K562 (cell line): Measurements from ENCODE around the gene NUFIP1. TPM values are rescaled to one million over a fixed set of nuclear protein-coding genes. Genes with fewer than 3 reads are reported as not detected.

ENCODE experiments used
- ATAC-seq: fragments of 200-7000 bp; cut with Tn5 transposase; 3 replicates; pipeline ENCODE4 v1.9.1; 2020; ENCODE audit warnings: moderate library complexity
- BruUV-seq: library from RNA; stranded (reverse); fragments of 400-500 nt; replicated peaks from 2 replicates; lab custom pipeline; 2021; lab: Mats Ljungman, UMichigan
- CTCF ChIA-PET: fragments of 300-600 bp; formaldehyde crosslinking; extraction: SDS; loops from one replicate; lab custom pipeline; 2021; ENCODE audit warnings: low intra/inter-chr PET ratio; lab: Yijun Ruan, JAX
- POLR2A ChIA-PET: fragments of 300-600, 350-650 bp; sonication (Branson Sonifier 250); formaldehyde crosslinking; extraction: SDS; loops from one replicate; lab custom pipeline; 2021; ENCODE audit warnings: antibody characterized with exemption, inconsistent platforms; lab: Yijun Ruan, JAX
- DNase-seq, 4 experiments: peaks; one replicate each; pipeline versions ENCODE4 v3.0.0 to v3.0.0-alpha.2; 2011 to 2018; ENCODE audit warnings: low spot score in 3 of 4, mixed read lengths in 3 of 4; ENCODE audit errors: extremely low read depth in 1 of 4
- FAIRE-seq: peaks from 2 replicates; lab custom pipeline; 2011; peaks lifted over from hg19 to GRCh38; lab: Jason Lieb, UNC
- H2AFZ ChIP-seq: 2 replicates; pipeline ENCODE4 v1.6.0; 2011; ENCODE audit warnings: low read depth, low read length, control low read depth, inconsistent platforms
- H3K27ac ChIP-seq: fragments of 200-600 bp; 3 replicates; pipeline ENCODE4 v1.8.0; 2011; ENCODE audit warnings: low read depth, mild to moderate bottlenecking, control low read depth, inconsistent platforms, low read length, moderate library complexity, mixed read lengths; ENCODE audit errors: extremely low read depth
- H3K27me3 ChIP-seq, 2 experiments: fragments of 300-600 bp in 1 of 2; 2 replicates in 1 of 2; 3 replicates in 1 of 2; pipeline versions ENCODE4 v1.6.0 to v1.8.0; 2011; ENCODE audit warnings: inconsistent platforms in 2 of 2, low read length in 2 of 2, mild to moderate bottlenecking in 1 of 2, mixed read lengths in 1 of 2, moderate library complexity in 1 of 2; ENCODE audit not compliant: control insufficient read depth in 2 of 2, insufficient read depth in 2 of 2
- H3K36me3 ChIP-seq: fragments of 300-600 bp; 3 replicates; pipeline ENCODE4 v1.8.0; 2011; ENCODE audit warnings: mild to moderate bottlenecking, low read length, inconsistent platforms; ENCODE audit not compliant: control insufficient read depth, insufficient read depth
- H3K4me1 ChIP-seq, 2 experiments: fragments of 200-600 bp in 1 of 2; replicated peaks in 1 of 2; 2 replicates in 1 of 2; 3 replicates in 1 of 2; pipeline versions ENCODE4 v1.5.1 to v1.8.0; 2011; ENCODE audit warnings: inconsistent platforms in 2 of 2, low read length in 2 of 2, mild to moderate bottlenecking in 1 of 2, mixed read lengths in 1 of 2, moderate library complexity in 1 of 2; ENCODE audit not compliant: control insufficient read depth in 2 of 2, insufficient read depth in 2 of 2
- H3K4me2 ChIP-seq: 2 replicates; pipeline ENCODE4 v1.6.1; 2011; ENCODE audit warnings: low read length, control low read depth, inconsistent platforms, mixed read lengths; ENCODE audit not compliant: insufficient read depth
- H3K4me3 ChIP-seq: fragments of 200-600 bp; sonication (generic), shearing (Covaris generic); 2 replicates; pipeline ENCODE4 v1.5.1; 2016; ENCODE audit warnings: control low read depth, inconsistent platforms
- H3K79me2 ChIP-seq: fragments of 200-600 bp; 3 replicates; pipeline ENCODE4 v1.8.0; 2011; ENCODE audit warnings: low read length, inconsistent platforms; ENCODE audit not compliant: control insufficient read depth, insufficient read depth
- H3K9ac ChIP-seq, 2 experiments: 2 replicates each; pipeline versions ENCODE4 v1.6.0 to v1.6.1; 2011; ENCODE audit warnings: low read depth in 2 of 2, low read length in 2 of 2, control low read depth in 1 of 2, inconsistent platforms in 1 of 2, mild to moderate bottlenecking in 1 of 2, mixed read lengths in 1 of 2; ENCODE audit not compliant: insufficient read depth in 1 of 2
- H3K9me1 ChIP-seq: one replicate; pipeline ENCODE4 v1.6.0; 2011; ENCODE audit warnings: inconsistent platforms, mild to moderate bottlenecking, low read length, moderate library complexity; ENCODE audit not compliant: control insufficient read depth, insufficient read depth
- H3K9me3 ChIP-seq: replicated peaks from 2 replicates; pipeline ENCODE4 v1.5.1; 2011; ENCODE audit warnings: low read depth, low read length, inconsistent platforms; ENCODE audit not compliant: control insufficient read depth, insufficient read depth
- H4K20me1 ChIP-seq: replicated peaks from 2 replicates; pipeline ENCODE4 v1.6.1; 2011; ENCODE audit warnings: low read length, inconsistent platforms, mixed read lengths; ENCODE audit not compliant: control insufficient read depth, insufficient read depth
- CEBPB ChIP-seq: fragments of 450-650 bp; IDR thresholded peaks from 2 replicates; pipeline ENCODE4 v1.6.1; 2016; ENCODE audit warnings: missing genetic modification characterization, missing compliant biosample characterization
- CEBPG ChIP-seq, 3 experiments: fragments of 200-800 bp in 1 of 3; sonication (Bioruptor generic) in 1 of 3; sonication (generic) in 1 of 3; formaldehyde crosslinking in 1 of 3; IDR thresholded peaks in 2 of 3; conservative IDR thresholded peaks in 1 of 3; 2 replicates each; pipeline versions ENCODE4 v1.6.1 to v1.8.0; 2016 to 2022; ENCODE audit warnings: missing compliant biosample characterization in 2 of 3, missing genetic modification characterization in 2 of 3, mild to moderate bottlenecking in 1 of 3, missing genetic modification reagents in 1 of 3
- HOXB6 ChIP-seq: fragments of 250-450 bp; sonication (Bioruptor Pico); IDR thresholded peaks from 2 replicates; pipeline ENCODE4 v1.5.1; 2022; ENCODE audit warnings: mild to moderate bottlenecking, borderline replicate concordance
- POLR2AphosphoS2 ChIP-seq: IDR thresholded peaks from 2 replicates; pipeline ENCODE4 v1.6.1; 2012; ENCODE audit warnings: low read length, improper control_type of control experiment
- SIRT6 ChIP-seq: IDR thresholded peaks from one replicate; pipeline ENCODE4 v1.6.1; 2012; ENCODE audit warnings: low read depth, mild to moderate bottlenecking, control low read depth, inconsistent platforms, low read length, moderate library complexity
- WGBS: fragments of 100-300 bp; shearing (Covaris generic); methylation state at CpG from one replicate; pipeline ENCODE4 v1.1.6; 2016; ENCODE audit warnings: low coverage, mixed read lengths; ENCODE audit not compliant: insufficient coverage; ENCODE audit errors: missing lambda C conversion rate; 5-methylcytosine and 5-hydroxymethylcytosine counted together
- in situ Hi-C: fragments of 300-500 bp; cut with MboI; formaldehyde crosslinking; loops from 4 replicates; pipeline ENCODE4 v1.15.0; 2018; ENCODE audit warnings: inconsistent platforms, mixed read lengths
- intact Hi-C: fragments of 100-400 bp; cut with micrococcal nuclease; formaldehyde crosslinking; loops from 2 replicates; pipeline ENCODE4 v1.14.2; 2022
- polyA plus RNA-seq, 8 experiments: library from polyadenylated mRNA; depleted of rRNA in 4 of 8; stranded (reverse) in 5 of 8; unstranded in 3 of 8; fragments of >200 nt; fragmentation: Nextera tagmentation in 2 of 8; fragmentation: Illumina TruSeq in 1 of 8; extraction: Ambion mirVana in 2 of 8; extraction: Trizol in 1 of 8; gene quantifications; 2 replicates each; pipeline versions ENCODE4 v1.2.1 to v1.2.3, GENCODE V29; 2011 to 2014; ENCODE audit warnings: inconsistent platforms in 1 of 8, missing spikeins in 1 of 8
- total RNA-seq, 7 experiments: library from RNA; depleted of rRNA in 6 of 7; stranded (reverse); fragments of >200 nt in 6 of 7; fragmentation: Illumina TruSeq in 2 of 7; extraction: Trizol in 2 of 7; gene quantifications; 2 replicates each; pipeline versions ENCODE4 v1.2.1 to v1.2.3, GENCODE V29; 2011 to 2021; ENCODE audit warnings: low replicate concordance in 1 of 7
- TF ChIP-seq, protein P1 (sequence below): fragments of 250-450 bp; sonication (Bioruptor Pico); IDR thresholded peaks from 2 replicates; pipeline ENCODE4 v1.5.0; 2020; ENCODE audit warnings: mild to moderate bottlenecking
- TF ChIP-seq, protein P2 (sequence below): fragments of 250-450 bp; sonication (Bioruptor Pico); IDR thresholded peaks from 2 replicates; pipeline ENCODE4 v1.4.0; 2020; ENCODE audit warnings: mild to moderate bottlenecking, moderate library complexity, borderline replicate concordance
- TF ChIP-seq, protein P3 (sequence below): fragments of 450-650 bp; IDR thresholded peaks from 2 replicates; pipeline ENCODE4 v1.6.1; 2016

NUFIP1 gene
- total and polyA plus RNA-seq, 9 of the 15 experiments (the other 6 are each of a cell fraction or from before 2014, with no cell fraction given): 2.6 to 9.7 (median 4.1) TPM

DNA sequence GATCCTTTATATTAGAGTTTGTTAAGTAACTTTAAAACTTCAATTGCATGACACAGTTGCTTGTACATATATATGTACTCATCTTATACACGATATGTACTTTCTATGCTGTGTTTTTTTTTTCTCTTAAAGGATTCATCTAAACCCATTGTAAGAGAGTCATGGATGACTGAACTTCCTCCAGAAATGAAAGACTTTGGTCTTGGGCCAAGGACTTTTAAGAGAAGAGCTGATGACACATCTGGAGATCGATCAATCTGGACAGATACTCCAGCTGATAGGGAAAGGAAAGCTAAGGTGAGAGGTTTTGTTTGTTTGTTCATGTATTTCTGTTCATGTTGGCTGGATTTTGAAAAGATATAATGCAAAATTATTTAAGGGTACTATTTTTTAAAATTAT is 26.0 kb upstream of the NUFIP1 start:
- Histone ChIP-seq H3K9me1 (no peaks in the 10 kb centered on the region), H3K4me3 (no peak overlapping the region), H3K79me2 (no peaks in the 10 kb centered on the region), H3K36me3 (peaks cover 21% of the 10 kb centered on the region; the same call in 2 of the 3 replicates), H3K27ac (no peak overlapping the region), H2AFZ (no peak overlapping the region), H3K27me3 (no peaks in the 10 kb centered on the region), H3K4me1 (no peaks in the 10 kb centered on the region), H4K20me1 (no peaks in the 10 kb centered on the region), H3K9ac (no peak overlapping the region), H3K4me2 (no peak overlapping the region), H3K9me3 (no peaks in the 10 kb centered on the region)
- FAIRE-seq: no peak
- in situ Hi-C loops (no loop called here), intact Hi-C loops (no loop called here)
- no peak for TF ChIP-seq HOXB6 (CRISPR knock-in tag)
- no peak for TF ChIP-seq POLR2AphosphoS2
- no peak for TF ChIP-seq SIRT6
- TF ChIP-seq, protein P1, sequence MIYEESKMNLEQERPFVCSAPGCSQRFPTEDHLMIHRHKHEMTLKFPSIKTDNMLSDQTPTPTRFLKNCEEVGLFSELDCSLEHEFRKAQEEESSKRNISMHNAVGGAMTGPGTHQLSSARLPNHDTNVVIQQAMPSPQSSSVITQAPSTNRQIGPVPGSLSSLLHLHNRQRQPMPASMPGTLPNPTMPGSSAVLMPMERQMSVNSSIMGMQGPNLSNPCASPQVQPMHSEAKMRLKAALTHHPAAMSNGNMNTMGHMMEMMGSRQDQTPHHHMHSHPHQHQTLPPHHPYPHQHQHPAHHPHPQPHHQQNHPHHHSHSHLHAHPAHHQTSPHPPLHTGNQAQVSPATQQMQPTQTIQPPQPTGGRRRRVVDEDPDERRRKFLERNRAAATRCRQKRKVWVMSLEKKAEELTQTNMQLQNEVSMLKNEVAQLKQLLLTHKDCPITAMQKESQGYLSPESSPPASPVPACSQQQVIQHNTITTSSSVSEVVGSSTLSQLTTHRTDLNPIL (CRISPR knock-in tag): no peak
- POLR2A ChIA-PET: no interaction called here
- no peak for ATAC-seq
- BruUV-seq: no TSS peak
- DNase-seq: no peak
- WGBS: 92% methylated on average over 2 of the region's 2 CpGs
- CTCF ChIA-PET: no interaction called here

DNA sequence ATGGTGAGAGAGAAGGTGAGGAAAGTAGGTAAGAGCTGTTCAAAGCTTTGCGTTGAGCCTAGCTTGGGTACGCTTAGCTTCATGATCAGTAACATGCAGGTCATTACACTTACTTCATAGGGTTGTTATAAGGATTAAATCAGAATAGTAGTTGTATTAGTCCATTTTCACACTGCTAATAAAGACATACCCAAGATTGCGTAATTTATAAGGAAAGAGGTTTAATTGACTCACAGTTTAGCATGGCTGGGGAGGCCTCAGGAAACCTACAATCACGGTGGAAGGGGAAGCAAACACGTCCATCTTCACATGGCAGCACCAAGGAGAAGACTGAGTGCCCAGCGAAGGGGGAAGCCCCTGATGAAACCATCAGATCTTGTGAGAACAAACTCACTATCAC is 21.9 kb upstream of the NUFIP1 start:
- Histone ChIP-seq H3K4me3 (no peak overlapping the region), H3K9ac (no peak overlapping the region), H3K79me2 (no peaks in the 10 kb centered on the region), H3K27me3 (no peaks in the 10 kb centered on the region), H3K27ac (no peak overlapping the region), H3K36me3 (peaks cover 30% of the 10 kb centered on the region; the same call in 2 of the 3 replicates), H3K4me2 (no peak overlapping the region), H2AFZ (no peak overlapping the region), H4K20me1 (no peaks in the 10 kb centered on the region), H3K4me1 (no peaks in the 10 kb centered on the region), H3K9me3 (no peaks in the 10 kb centered on the region), H3K9me1 (no peaks in the 10 kb centered on the region)
- 91% methylated on average over 6 of the region's 6 CpGs for WGBS
- intact Hi-C loops (no loop called here), in situ Hi-C loops (no loop called here)
- no peak for ATAC-seq
- no peak for FAIRE-seq
- no TSS peak for BruUV-seq
- no peak for DNase-seq
- TF ChIP-seq, protein P2, sequence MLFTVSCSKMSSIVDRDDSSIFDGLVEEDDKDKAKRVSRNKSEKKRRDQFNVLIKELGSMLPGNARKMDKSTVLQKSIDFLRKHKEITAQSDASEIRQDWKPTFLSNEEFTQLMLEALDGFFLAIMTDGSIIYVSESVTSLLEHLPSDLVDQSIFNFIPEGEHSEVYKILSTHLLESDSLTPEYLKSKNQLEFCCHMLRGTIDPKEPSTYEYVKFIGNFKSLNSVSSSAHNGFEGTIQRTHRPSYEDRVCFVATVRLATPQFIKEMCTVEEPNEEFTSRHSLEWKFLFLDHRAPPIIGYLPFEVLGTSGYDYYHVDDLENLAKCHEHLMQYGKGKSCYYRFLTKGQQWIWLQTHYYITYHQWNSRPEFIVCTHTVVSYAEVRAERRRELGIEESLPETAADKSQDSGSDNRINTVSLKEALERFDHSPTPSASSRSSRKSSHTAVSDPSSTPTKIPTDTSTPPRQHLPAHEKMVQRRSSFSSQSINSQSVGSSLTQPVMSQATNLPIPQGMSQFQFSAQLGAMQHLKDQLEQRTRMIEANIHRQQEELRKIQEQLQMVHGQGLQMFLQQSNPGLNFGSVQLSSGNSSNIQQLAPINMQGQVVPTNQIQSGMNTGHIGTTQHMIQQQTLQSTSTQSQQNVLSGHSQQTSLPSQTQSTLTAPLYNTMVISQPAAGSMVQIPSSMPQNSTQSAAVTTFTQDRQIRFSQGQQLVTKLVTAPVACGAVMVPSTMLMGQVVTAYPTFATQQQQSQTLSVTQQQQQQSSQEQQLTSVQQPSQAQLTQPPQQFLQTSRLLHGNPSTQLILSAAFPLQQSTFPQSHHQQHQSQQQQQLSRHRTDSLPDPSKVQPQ (CRISPR knock-in tag): no peak
- TF ChIP-seq, protein P3, sequence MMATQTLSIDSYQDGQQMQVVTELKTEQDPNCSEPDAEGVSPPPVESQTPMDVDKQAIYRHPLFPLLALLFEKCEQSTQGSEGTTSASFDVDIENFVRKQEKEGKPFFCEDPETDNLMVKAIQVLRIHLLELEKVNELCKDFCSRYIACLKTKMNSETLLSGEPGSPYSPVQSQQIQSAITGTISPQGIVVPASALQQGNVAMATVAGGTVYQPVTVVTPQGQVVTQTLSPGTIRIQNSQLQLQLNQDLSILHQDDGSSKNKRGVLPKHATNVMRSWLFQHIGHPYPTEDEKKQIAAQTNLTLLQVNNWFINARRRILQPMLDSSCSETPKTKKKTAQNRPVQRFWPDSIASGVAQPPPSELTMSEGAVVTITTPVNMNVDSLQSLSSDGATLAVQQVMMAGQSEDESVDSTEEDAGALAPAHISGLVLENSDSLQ: no peak
- TF ChIP-seq CEBPG (CRISPR knock-in tag; IDR thresholded peaks at IDR 0.05) (no peak), CEBPG (tag; conservative IDR thresholded peaks at IDR 0.05 in 1 of 2, IDR thresholded peaks at IDR 0.05 in 1 of 2) (peak; percentile 38 to 83; a peak in 3 of 4 replicates), CEBPB (peak; percentile 78)
- POLR2A ChIA-PET: interaction anchor here (0.5 kb wide), 1 partner anchor 73 kb away, joined by 3 read pairs; no protein-coding TSS in a partner anchor
- CTCF ChIA-PET: no interaction called here
